ENCODE data around the gene CCSER2. TPM values are rescaled to one million over a fixed set of nuclear protein-coding genes. Genes with fewer than 3 reads are reported as not detected.
A peak's percentile ranks its signal among the peaks of the same experiment; 100 is the strongest.

Gene CCSER2
- total and polyA plus RNA-seq, 8 donors, result 7.0 to 87.9 (median 27.1) TPM

GRCh38 chr10:84354623-84355022 lies 26.2 kb downstream of the CCSER2 start:
- DNase-seq, result no peak
- Histone ChIP-seq H3K9me3 (no peaks in the 10 kb centered on the region), H3K4me3 (no peak overlapping the region), H3K36me3 (no peaks in the 10 kb centered on the region), H3K27ac (no peak overlapping the region), H3K27me3 (no peaks in the 10 kb centered on the region), H3K4me1 (peaks cover 5 to 83% (median 45%) of the 10 kb centered on the region in 4 donors)
- WGBS, 5 donors, result 42 to 75% (median 49%) methylated on average over 4 of the region's 4 CpGs
- no peak for TF ChIP-seq POLR2A (IDR thresholded peaks at IDR 0.05)
- TF ChIP-seq EP300 (IDR thresholded peaks at IDR 0.05), result no peak
- no peak for TF ChIP-seq POLR2AphosphoS5 (IDR thresholded peaks at IDR 0.05)
- no peak for TF ChIP-seq CTCF (IDR thresholded peaks at IDR 0.05)
- intact Hi-C loops (cut with DNase I; ENCODE audit: low total_unique reads), result loop anchor here (10.0 kb wide), 1 partner anchor 90 kb away; no protein-coding TSS in a partner anchor

DNA sequence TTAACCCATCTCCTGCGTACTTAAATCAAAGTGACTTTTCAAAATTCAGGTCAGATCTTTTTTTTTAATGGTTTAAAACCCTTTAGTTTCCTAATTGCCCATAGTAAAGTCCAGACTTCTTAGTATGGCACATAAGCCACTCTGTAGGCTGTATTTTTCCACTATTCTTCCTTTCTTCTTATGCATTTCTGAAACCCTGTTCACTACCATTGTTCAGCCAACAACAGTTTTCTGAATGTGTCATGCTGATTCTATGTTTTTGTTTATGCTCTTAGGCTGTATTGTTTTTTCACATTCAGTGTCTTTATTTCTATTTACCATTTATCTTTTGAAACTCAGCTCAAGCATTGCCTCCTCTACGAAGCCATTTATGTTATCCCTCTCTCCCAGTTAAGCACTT lies 26.7 kb downstream of the CCSER2 start:
- no peak for TF ChIP-seq EP300 (IDR thresholded peaks at IDR 0.05)
- no peak for TF ChIP-seq POLR2A (IDR thresholded peaks at IDR 0.05)
- no peak for TF ChIP-seq POLR2AphosphoS5 (IDR thresholded peaks at IDR 0.05)
- no peak for TF ChIP-seq CTCF (IDR thresholded peaks at IDR 0.05)
- WGBS, 5 donors, result 82 to 92% (median 89%) methylated on average over 2 of the region's 2 CpGs
- intact Hi-C loops (cut with DNase I; ENCODE audit: low total_unique reads), result loop anchor here (10.0 kb wide), 1 partner anchor 90 kb away; no protein-coding TSS in a partner anchor
- Histone ChIP-seq H3K9me3 (no peaks in the 10 kb centered on the region), H3K27ac (no peak overlapping the region), H3K4me3 (no peak overlapping the region), H3K27me3 (no peaks in the 10 kb centered on the region), H3K4me1 (peaks cover 5 to 83% (median 48%) of the 10 kb centered on the region in 4 donors), H3K36me3 (no peaks in the 10 kb centered on the region)
- no peak for DNase-seq

GRCh38 chr10:84356928-84357327 lies 28.5 kb downstream of the CCSER2 start:
- Histone ChIP-seq H3K4me3 (no peak overlapping the region), H3K36me3 (no peaks in the 10 kb centered on the region), H3K27ac (no peak overlapping the region), H3K4me1 (peaks cover 14 to 89% (median 54%) of the 10 kb centered on the region in 4 donors), H3K9me3 (no peaks in the 10 kb centered on the region), H3K27me3 (no peaks in the 10 kb centered on the region)
- intact Hi-C loops (cut with DNase I; ENCODE audit: low total_unique reads), result loop anchor here (10.0 kb wide), 1 partner anchor 92 kb away; no protein-coding TSS in a partner anchor
- DNase-seq, result peak in 1 of 2 donors; percentile 32
- TF ChIP-seq CTCF (IDR thresholded peaks at IDR 0.05) (no peak), EP300 (IDR thresholded peaks at IDR 0.05) (no peak), POLR2AphosphoS5 (IDR thresholded peaks at IDR 0.05) (no peak), POLR2A (IDR thresholded peaks at IDR 0.05) (no peak)
- WGBS, 5 donors, result 69 to 91% (median 84%) methylated on average over 2 of the region's 2 CpGs

DNA sequence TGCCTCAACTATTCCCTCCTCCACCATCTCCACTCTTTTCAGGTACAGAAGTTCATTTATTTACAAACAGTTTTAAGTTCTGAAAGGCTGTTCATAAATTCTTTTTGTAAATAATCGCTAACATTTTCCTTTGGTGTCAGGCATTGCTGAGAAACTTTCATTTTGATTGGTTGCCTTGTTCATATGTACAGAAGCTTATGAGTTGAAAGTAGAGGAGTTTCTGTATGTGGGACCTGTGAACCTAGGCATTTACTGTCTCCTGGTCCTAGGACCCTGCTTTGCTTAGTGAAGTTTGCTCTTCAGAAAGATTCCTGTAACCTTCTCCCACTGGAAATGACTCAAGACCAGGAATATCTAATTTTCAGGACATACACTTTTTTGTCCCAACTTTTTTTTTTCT lies 30.4 kb downstream of the CCSER2 start:
- no peaks in the 10 kb centered on the region for H3K9me3 ChIP-seq
- WGBS, 5 donors, result 76 to 85% (median 81%) methylated on average over 1 of the region's 1 CpG
- peaks cover 9 to 82% (median 49%) of the 10 kb centered on the region in 4 donors for H3K4me1 ChIP-seq

More for the DNA sequence above, 30.4 kb downstream of the CCSER2 start:
- H3K27me3 ChIP-seq, result no peaks in the 10 kb centered on the region
- TF ChIP-seq POLR2AphosphoS5 (IDR thresholded peaks at IDR 0.05), result no peak
- no peak for TF ChIP-seq POLR2A (IDR thresholded peaks at IDR 0.05)
- no peak for TF ChIP-seq CTCF (IDR thresholded peaks at IDR 0.05)
- TF ChIP-seq EP300 (IDR thresholded peaks at IDR 0.05), result no peak
- intact Hi-C loops (cut with DNase I; ENCODE audit: low total_unique reads), result loop anchor here (10.0 kb wide), 1 partner anchor 94 kb away; no protein-coding TSS in a partner anchor
- H3K36me3 ChIP-seq, result no peaks in the 10 kb centered on the region
- no peak for DNase-seq
- H3K27ac ChIP-seq, result no peak overlapping the region
- H3K4me3 ChIP-seq, result no peak overlapping the region
